Measurements from ENCODE around the gene MAMLD1.

Gene MAMLD1

GRCh38 chrX:150377005-150377404, 13.9 kb downstream of the MAMLD1 start:
- no peak for DNase-seq (ENCODE audit: low read depth in 1 of 2, low spot score in 1 of 2)

GRCh38 chrX:150405006-150405405, 41.9 kb downstream of the MAMLD1 start:
- DNase-seq (ENCODE audit: low read depth in 1 of 2, low spot score in 1 of 2) = no peak

DNA sequence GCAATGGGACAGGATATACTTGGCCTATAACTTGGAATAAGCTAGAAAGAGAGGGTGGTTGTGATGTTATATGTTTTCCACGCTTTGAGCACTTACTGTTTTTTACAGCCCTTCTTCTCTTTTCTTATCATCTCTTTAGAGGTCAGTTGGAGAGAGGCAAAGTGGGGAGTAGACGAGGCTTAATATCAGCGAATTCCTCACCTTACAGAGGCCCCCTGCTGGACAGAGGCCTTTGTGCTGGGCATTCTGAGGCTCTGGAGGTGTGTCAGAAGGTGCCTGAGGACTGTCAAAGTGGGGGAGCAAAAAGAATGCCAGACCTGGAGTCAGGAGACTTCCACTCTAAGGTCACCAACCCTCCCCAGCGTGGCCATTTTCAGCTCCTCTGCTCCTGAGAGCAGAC, 42.5 kb downstream of the MAMLD1 start:
- no peak for DNase-seq (ENCODE audit: low read depth in 1 of 2, low spot score in 1 of 2)

DNA sequence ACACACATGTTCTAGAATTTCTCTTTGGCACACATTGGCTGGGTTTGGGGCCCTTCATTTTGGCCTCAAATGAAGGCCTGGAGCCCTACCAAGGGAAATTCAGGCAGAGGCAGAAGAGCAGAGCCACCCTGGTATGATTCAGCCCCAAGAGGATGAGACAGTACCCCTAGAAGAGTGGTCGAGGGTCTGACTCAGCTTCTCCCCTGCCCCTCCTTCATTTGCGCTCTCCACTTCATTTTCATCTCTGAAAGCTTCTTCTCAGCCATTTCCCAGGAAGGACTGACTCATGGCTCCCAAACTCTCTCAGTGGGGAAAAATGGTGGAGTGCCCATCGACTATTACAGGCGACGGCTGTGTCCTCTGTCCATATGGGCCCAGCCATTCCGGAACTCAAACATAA, 43.5 kb downstream of the MAMLD1 start:
- no peak for DNase-seq (ENCODE audit: low read depth in 1 of 2, low spot score in 1 of 2)

DNA sequence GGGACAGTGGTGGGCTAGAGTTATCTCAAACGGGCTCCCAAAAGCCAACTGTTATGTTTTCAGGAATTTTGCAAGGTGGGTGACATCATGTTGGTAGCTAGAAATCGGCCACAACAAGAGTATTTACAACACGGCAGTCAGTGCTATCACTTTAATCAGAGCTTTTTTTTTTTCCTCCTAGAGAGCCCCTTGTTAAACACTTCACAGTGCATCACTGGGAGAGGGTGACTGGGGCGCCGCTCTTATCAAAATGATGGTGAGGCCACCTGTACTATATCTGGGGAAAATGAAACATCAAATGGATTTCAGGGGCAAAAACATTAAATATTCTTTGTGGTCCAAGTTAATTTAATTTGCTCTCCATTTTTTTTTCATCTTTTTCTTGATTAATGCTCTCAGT, 44.9 kb downstream of the MAMLD1 start:
- no peak for DNase-seq (ENCODE audit: low read depth in 1 of 2, low spot score in 1 of 2)

- no peak for DNase-seq (ENCODE audit: low read depth in 1 of 2, low spot score in 1 of 2)
Measured at GRCh38 chrX:150408561-150408960, 45.4 kb downstream of the MAMLD1 start.

- DNase-seq (ENCODE audit: low read depth in 1 of 2, low spot score in 1 of 2) = no peak
Measured at GRCh38 chrX:150409486-150409885, 46.4 kb downstream of the MAMLD1 start.

GRCh38 chrX:150409964-150410363, 46.8 kb downstream of the MAMLD1 start:
- DNase-seq (ENCODE audit: low read depth in 1 of 2, low spot score in 1 of 2) = no peak

DNA sequence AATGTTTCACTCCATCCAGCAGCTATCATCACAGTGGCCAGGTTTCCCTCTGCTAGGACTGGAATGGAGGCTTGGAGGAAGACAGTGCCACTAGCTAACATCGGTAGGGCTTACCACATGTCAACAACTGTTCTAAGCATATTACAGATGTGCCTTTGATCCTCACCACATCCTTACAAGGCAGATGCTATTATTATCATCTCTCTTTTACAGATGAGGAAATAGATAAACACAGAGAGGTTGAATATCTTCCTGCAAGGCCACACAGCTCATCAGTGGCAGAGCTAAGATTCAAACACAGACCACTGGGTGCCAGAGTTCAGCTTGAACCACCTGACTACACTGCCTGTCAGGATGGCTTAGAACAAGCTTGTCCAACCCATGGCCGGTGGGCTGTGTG, 47.4 kb downstream of the MAMLD1 start:
- no peak for DNase-seq (ENCODE audit: low read depth in 1 of 2, low spot score in 1 of 2)

DNA sequence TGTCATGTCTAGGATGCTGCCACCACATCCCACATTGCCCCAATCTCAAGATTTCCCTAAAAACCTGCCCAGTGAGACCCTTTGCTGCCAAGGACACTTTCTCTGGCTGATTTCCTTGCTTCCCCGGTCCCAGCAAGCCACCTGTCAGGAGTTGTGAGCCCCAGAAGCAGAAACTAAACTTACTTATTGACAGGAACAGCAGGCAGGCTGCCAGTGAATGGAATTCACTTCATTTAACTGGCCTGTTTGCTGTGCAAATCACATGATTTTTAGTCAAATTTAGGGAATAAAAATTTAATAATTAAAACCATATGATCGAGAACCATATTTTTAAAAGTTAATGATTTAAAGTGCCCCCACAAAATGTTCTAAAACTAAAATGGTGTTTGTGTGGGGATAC, 48.5 kb downstream of the MAMLD1 start:
- DNase-seq (ENCODE audit: low read depth in 1 of 2, low spot score in 1 of 2) = no peak

DNA sequence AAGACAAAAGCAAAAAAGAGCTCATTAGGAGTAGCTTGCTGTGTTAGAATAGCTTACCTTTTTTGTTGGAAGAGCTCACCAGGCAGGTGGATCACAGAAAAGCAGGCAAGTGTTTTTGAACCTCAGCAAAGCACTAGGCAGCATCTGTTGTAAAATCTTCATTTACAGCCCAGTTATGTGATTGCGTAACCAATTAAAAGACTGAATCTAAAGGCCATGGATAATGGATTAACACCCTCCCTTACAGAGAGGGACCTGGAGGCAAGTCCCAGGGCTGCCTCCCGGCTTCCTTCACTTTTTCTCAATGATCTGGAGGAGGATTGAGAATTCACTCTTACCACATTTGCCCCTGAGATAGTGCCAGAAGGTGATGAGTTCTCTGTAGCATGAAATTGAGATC, 51.1 kb downstream of the MAMLD1 start:
- DNase-seq (ENCODE audit: low read depth in 1 of 2, low spot score in 1 of 2) = no peak

- DNase-seq (ENCODE audit: low read depth in 1 of 2, low spot score in 1 of 2) = no peak
Measured at GRCh38 chrX:150416469-150416868, 53.4 kb downstream of the MAMLD1 start.

- DNase-seq (ENCODE audit: low read depth in 1 of 2, low spot score in 1 of 2) = no peak
Measured at GRCh38 chrX:150421816-150422215, 58.7 kb downstream of the MAMLD1 start.

DNA sequence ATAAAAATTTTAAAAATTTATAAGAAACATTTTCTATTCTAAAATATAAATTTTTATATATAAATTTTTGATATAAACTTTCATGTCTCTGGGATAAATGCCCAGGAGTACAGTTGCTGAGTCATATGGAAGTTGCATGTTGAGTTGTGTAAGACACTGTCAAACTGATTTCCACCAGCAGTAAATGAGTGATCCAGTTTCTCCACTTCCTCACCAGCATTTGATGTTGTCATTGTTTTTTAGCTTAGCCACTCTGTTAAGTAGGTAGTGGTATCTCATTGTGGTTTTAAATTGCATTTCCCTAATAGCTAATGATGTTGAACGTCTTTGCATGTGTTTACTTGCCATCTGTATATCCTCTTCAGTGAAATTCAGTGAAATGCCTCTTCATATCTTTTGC, 66.5 kb downstream of the MAMLD1 start:
- no peak for DNase-seq (ENCODE audit: low read depth in 1 of 2, low spot score in 1 of 2)

DNA sequence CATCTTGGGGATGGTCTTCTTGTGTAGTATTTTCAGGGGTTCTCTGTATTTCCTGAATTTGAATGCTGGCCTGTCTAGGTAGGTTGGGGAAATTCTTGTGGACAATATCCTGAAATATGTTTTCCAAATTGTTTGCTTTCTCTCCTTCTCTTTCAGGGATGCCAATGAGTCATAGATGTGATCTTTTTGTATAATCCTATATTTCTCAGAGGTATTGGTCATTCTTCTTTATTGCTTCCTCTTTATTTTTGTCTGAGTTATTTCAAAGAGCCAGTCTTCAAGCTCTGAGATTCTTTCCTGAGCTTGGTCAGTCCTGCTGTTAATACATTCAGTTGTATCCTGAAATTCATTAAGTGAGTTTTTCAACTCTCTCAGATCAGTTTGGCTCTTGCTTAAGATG, 73.1 kb downstream of the MAMLD1 start:
- DNase-seq (ENCODE audit: low read depth in 1 of 2, low spot score in 1 of 2) = no peak

- DNase-seq (ENCODE audit: low read depth in 1 of 2, low spot score in 1 of 2) = no peak
Measured at GRCh38 chrX:150438165-150438564, 75.0 kb downstream of the MAMLD1 start.

GRCh38 chrX:150446151-150446550, 83.0 kb downstream of the MAMLD1 start:
- no peak for DNase-seq (ENCODE audit: low read depth in 1 of 2, low spot score in 1 of 2)

DNA sequence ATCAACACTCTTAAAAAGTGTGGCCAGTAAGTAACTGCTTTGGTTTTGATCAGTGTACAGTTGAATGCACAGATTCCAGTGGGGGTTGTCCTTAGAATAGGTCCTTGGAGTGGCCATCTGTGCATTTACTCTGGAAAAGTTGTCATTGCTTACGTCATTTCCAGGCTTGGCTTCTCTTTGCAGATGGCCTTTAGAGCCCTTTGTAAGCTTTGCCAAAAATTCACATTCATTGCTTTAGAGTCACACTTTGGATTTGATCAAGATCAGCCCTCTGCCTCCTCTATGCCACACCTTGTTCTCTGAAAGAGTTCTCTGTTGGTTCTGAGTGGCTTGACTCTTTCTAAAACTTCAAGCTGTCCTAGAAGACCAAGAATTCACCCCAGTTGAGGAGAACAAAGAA, 83.9 kb downstream of the MAMLD1 start:
- no peak for DNase-seq (ENCODE audit: low read depth in 1 of 2, low spot score in 1 of 2)

- no peak for DNase-seq (ENCODE audit: low read depth in 1 of 2, low spot score in 1 of 2)
Measured at GRCh38 chrX:150449313-150449712, 86.2 kb downstream of the MAMLD1 start.

GRCh38 chrX:150450519-150451177, 87.5 kb downstream of the MAMLD1 start:
- no peak for DNase-seq (ENCODE audit: low read depth in 1 of 2, low spot score in 1 of 2)

DNA sequence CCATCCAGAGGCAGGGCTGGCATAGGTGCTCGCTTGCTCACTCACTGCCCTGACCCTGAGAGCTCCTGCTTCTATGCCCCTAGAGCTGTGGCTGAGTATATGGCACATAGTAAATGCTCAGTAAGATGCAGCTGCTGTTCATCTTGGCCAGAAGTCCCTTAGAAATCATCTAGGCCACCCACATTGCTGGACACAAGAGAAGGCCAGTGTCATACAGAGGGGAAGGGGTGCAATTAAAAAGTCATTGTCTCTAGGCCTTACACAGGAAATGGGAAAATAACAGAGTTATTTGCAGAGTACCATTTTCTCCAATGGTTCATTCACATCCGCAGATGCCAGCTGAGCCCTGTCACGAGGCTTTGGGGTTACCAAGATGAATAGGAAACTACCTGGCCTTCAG, 88.8 kb downstream of the MAMLD1 start:
- DNase-seq (ENCODE audit: low read depth in 1 of 2, low spot score in 1 of 2) = no peak

DNA sequence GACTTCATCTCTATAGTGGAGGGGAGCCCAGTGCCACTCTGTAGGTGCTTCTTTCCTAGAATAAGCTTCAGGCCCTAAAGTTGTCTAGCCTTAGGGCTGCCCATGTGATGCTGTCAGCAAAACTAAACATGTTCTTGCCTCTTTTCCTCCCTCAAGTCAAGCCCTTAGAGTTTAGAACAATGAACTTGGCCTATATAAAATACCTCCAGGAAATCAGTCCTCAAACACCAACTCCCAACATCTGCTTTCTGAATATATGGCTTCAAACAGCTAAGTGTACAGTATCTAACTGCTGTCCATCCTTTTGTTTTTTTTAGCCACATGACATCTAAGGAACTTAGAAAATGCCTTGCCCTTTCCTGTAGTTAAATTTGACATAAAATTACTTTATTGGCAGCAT, 91.0 kb downstream of the MAMLD1 start:
- DNase-seq (ENCODE audit: low read depth in 1 of 2, low spot score in 1 of 2) = no peak

GRCh38 chrX:150454508-150455214, 91.5 kb downstream of the MAMLD1 start:
- no peak for DNase-seq (ENCODE audit: low read depth in 1 of 2, low spot score in 1 of 2)
